ENCODE results near the gene SECTM1. TPM values are rescaled to one million over a fixed set of nuclear protein-coding genes. Genes with fewer than 3 reads are reported as not detected.
A peak's percentile ranks its signal among the peaks of the same experiment; 100 is the strongest.

Gene SECTM1
- total RNA-seq, 1 donor from 2014 or later: not detected

- Mint-ChIP-seq H3K9me3 (no peaks in the 10 kb centered on the region), H3K27me3 (no peaks in the 10 kb centered on the region), H3K4me3 (no peak overlapping the region), H3K27ac (peak overlapping the region; percentile 2), H3K4me1 (peaks cover 68% of the 10 kb centered on the region), H3K36me3 (ENCODE audit: low read depth) (peaks cover 9% of the 10 kb centered on the region)
- no peak for DNase-seq
- TF ChIP-seq, protein P1, sequence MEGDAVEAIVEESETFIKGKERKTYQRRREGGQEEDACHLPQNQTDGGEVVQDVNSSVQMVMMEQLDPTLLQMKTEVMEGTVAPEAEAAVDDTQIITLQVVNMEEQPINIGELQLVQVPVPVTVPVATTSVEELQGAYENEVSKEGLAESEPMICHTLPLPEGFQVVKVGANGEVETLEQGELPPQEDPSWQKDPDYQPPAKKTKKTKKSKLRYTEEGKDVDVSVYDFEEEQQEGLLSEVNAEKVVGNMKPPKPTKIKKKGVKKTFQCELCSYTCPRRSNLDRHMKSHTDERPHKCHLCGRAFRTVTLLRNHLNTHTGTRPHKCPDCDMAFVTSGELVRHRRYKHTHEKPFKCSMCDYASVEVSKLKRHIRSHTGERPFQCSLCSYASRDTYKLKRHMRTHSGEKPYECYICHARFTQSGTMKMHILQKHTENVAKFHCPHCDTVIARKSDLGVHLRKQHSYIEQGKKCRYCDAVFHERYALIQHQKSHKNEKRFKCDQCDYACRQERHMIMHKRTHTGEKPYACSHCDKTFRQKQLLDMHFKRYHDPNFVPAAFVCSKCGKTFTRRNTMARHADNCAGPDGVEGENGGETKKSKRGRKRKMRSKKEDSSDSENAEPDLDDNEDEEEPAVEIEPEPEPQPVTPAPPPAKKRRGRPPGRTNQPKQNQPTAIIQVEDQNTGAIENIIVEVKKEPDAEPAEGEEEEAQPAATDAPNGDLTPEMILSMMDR (IDR thresholded peaks at IDR 0.05): no peak
- intact Hi-C loops (cut with micrococcal nuclease): loop anchor here (10.0 kb wide), 2 partner anchors 199 to 261 kb away; partner anchors contain the start of genes DCXR and RAC3
- CTCF ChIA-PET: no interaction called here
- POLR2A ChIA-PET: interaction anchor here (5.8 kb wide), 1 partner anchor 21 kb away, joined by 100 read pairs; the partner anchor contains the start of gene CSNK1D
- ATAC-seq (ENCODE audit: low read depth): no peak
These were observed 38.1 kb downstream of the SECTM1 start for GRCh38 chr17:82295472-82295814.

GRCh38 chr17:82294064-82294773 is 39.3 kb downstream of the SECTM1 start:
- peaks cover 9% of the 10 kb centered on the region for H3K36me3 Mint-ChIP-seq (ENCODE audit: low read depth)
- POLR2A ChIA-PET: interaction anchor here (0.7 to 3.2 kb wide), 4 partner anchors 8 to 776 kb away, joined by 3 to 47 read pairs (median 20); partner anchors contain the start of gene CSNK1D
- CTCF ChIA-PET: no interaction called here
- intact Hi-C loops (cut with micrococcal nuclease): loop anchor here (10.0 kb wide), 2 partner anchors 201 to 259 kb away; partner anchors contain the start of genes DCXR and RAC3
- TF ChIP-seq, protein P1 (IDR thresholded peaks at IDR 0.05): no peak
- peak overlapping the region; percentile 15 for H3K27ac Mint-ChIP-seq
- H3K4me1 Mint-ChIP-seq: peaks cover 56% of the 10 kb centered on the region
- H3K4me3 Mint-ChIP-seq: peak overlapping the region; percentile 75
- no peaks in the 10 kb centered on the region for H3K9me3 Mint-ChIP-seq
- H3K27me3 Mint-ChIP-seq: no peaks in the 10 kb centered on the region
- no peak for ATAC-seq (ENCODE audit: low read depth)
- DNase-seq: no peak

GRCh38 chr17:82292251-82293154 is 41.1 kb downstream of the SECTM1 start:
- TF ChIP-seq, protein P1 (IDR thresholded peaks at IDR 0.05): no peak
- POLR2A ChIA-PET: interaction anchor here (0.6 to 3.2 kb wide), 23 partner anchors 9 to 774 kb away, joined by 3 to 47 read pairs (median 4); partner anchors contain the start of genes CENPX, CSNK1D, FASN and SLC16A3
- peak; percentile 91 for ATAC-seq (ENCODE audit: low read depth)
- H3K4me1 Mint-ChIP-seq: peaks cover 38% of the 10 kb centered on the region
- DNase-seq: peak; percentile 81
- CTCF ChIA-PET: no interaction called here
- H3K27me3 Mint-ChIP-seq: no peaks in the 10 kb centered on the region
- intact Hi-C loops (cut with micrococcal nuclease): loop anchor here (1.0 to 10.0 kb wide), 5 partner anchors 19 to 258 kb away; partner anchors contain the start of genes CCDC57, CSNK1D, DCXR and RAC3
- H3K27ac Mint-ChIP-seq: peak overlapping the region; percentile 84
- H3K36me3 Mint-ChIP-seq (ENCODE audit: low read depth): peaks cover 4% of the 10 kb centered on the region
- H3K9me3 Mint-ChIP-seq: no peaks in the 10 kb centered on the region
- peak overlapping the region; percentile 87 for H3K4me3 Mint-ChIP-seq

GRCh38 chr17:82291582-82292250 is 41.9 kb downstream of the SECTM1 start:
- H3K36me3 Mint-ChIP-seq (ENCODE audit: low read depth): peaks cover 4% of the 10 kb centered on the region
- ChIA-PET POLR2A (interaction anchor here (1.0 to 3.2 kb wide), 10 partner anchors 8 to 193 kb away, joined by 3 to 47 read pairs (median 8); partner anchors contain the start of genes CSNK1D and FASN), CTCF (no interaction called here)
- DNase-seq (no peak), ATAC-seq (ENCODE audit: low read depth) (no peak)
- no peaks in the 10 kb centered on the region for H3K27me3 Mint-ChIP-seq
- H3K4me3 Mint-ChIP-seq: peak overlapping the region; percentile 64
- intact Hi-C loops (cut with micrococcal nuclease): loop anchor here (1.0 to 10.0 kb wide), 5 partner anchors 18 to 257 kb away; partner anchors contain the start of genes CCDC57, CSNK1D, DCXR and RAC3
- peaks cover 36% of the 10 kb centered on the region for H3K4me1 Mint-ChIP-seq
- peak overlapping the region; percentile 36 for H3K27ac Mint-ChIP-seq
- TF ChIP-seq, protein P1 (IDR thresholded peaks at IDR 0.05): no peak
- no peaks in the 10 kb centered on the region for H3K9me3 Mint-ChIP-seq

All from activated B cell treated with CpG ODN at 0.5 μM for 24 hours (primary cell).